GM21529 (cell line): ENCODE data around the gene XRN2.
"Not testable (repeated sequence)": the region's sequence is repeated elsewhere in the genome, so short reads cannot be mapped to it uniquely, and the experiment has no call there.

ENCODE experiments used
- ATAC-seq: cut with Tn5 transposase; IDR thresholded peaks from one replicate; pipeline ENCODE4 v1.9.1; 2021; ENCODE audit not compliant: unreplicated experiment

XRN2 gene

GRCh38 chr20:21423712-21424111 lies 120.6 kb downstream of the XRN2 start:
- ATAC-seq = not testable (repeated sequence)

GRCh38 chr20:21424846-21425245 lies 121.7 kb downstream of the XRN2 start:
- ATAC-seq = no peak

DNA sequence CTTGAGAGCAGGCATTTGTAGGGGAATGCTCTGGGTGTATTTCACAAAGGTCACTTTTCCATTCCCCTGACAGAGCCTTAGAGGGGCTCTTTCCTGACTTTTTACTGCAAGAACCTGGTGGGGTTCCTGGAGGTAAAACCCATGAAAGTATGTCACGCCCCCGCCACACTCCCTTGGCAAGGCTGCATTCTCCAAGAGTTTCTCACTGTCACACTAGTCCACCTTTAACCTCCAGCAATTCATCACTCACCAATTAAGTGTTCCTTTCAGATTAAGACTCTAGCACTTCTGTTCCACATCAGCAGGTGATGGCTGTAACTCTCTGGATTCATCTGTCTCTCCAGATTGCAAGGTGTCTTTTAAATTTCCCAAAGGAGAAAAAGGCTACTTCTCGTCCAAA lies 126.9 kb downstream of the XRN2 start:
- ATAC-seq = no peak

GRCh38 chr20:21432911-21433310 lies 129.8 kb downstream of the XRN2 start:
- ATAC-seq = no peak

DNA sequence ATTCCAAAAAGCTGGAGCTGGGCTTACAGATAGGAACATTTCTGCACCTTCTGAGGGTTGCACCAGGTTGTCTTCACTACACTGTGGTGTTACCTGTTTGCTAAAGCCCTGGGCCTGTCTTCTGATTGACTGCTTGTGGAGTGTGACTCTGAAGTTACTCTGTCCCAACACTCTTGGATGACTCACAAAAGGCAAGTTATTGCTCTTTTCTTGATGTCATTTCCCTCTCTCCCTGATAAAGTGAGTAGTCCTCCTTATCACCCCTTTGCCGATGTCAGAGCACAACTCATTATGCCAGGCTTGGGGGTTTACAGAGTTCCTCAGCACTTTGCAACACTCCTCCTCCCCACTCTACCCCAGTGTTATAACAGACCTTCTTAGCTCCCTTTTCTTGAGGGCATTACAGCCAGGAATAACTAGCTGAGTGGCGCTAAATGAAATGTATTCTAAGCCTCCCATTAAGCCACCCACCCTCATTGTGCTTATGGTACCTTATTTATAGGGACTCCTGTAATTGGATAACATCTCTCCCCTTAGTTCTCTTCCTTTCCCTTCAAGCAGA lies 130.3 kb downstream of the XRN2 start:
- ATAC-seq = no peak

- ATAC-seq = no peak
Measured at GRCh38 chr20:21435576-21435975, 132.4 kb downstream of the XRN2 start.

DNA sequence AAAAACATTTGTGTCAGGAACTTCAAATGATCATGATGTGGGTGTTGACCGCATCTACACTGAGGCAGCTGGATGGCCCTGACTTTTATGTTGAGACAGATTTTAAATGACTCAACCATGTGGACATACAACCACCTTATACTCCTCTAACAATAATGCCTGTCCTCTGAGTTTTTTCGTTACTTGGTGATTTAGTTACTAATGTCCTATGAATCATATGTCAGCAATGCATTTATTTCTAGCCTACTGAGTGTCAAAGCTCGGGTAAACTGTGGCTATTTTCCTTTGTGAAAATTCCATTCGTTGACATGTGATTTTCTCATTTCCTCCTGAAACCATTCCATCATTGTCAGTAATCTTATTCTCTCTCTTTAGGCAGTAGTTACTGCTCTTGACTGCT lies 133.1 kb downstream of the XRN2 start:
- no peak for ATAC-seq

DNA sequence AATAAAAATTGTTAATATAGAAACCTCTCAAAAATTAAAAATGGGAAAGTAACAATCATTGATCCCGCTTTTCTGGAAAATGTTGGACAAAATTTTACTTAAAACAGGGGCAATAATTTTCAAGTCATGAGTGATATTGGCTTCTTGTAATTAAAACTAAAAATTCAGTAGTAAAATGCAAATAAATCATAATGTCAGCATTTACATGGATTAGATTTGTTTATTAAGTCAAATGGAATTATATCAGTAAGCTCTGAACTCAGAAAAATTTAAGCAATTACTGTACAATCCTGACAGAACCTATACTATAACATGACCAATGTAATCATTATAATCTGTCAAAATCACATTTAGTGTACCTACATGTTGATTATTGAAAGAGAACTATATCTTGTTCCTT lies 134.1 kb downstream of the XRN2 start:
- ATAC-seq = no peak

GRCh38 chr20:21437816-21438215 lies 134.7 kb downstream of the XRN2 start:
- ATAC-seq = no peak
